Body of pancreas (tissue), 4 donors: ENCODE data around the gene SNX32.

ENCODE experiments used
- CTCF ChIP-seq, 7 experiments: fragments of 450-650 bp in 4 of 7; fragments of 200-600 bp in 3 of 7; sonication (generic) in 3 of 7; IDR thresholded peaks; one replicate each; pipeline ENCODE4 v1.5.1; 2016 to 2019; ENCODE audit warnings: antibody characterized with exemption in 7 of 7
- POLR2A ChIP-seq, 3 donors: fragments of 450-650 bp; IDR thresholded peaks; one replicate each; pipeline ENCODE4 v1.6.1; 2016; ENCODE audit warnings: antibody characterized with exemption in 3 of 3, mild to moderate bottlenecking in 2 of 3

GRCh38 chr11:65791719-65792213 lies 42.0 kb upstream of the SNX32 start:
- TF ChIP-seq CTCF (IDR thresholded peaks at IDR 0.05) (no peak), POLR2A (IDR thresholded peaks at IDR 0.05) (no peak)
